Naive thymus-derived CD4-positive, alpha-beta T cell (primary cell): Measurements from ENCODE around the gene YEATS4. TPM values are rescaled to one million over a fixed set of nuclear protein-coding genes. Genes with fewer than 3 reads are reported as not detected.
A peak's percentile ranks its signal among the peaks of the same experiment; 100 is the strongest.

Source experiments
- ATAC-seq: fragments of 150-1000 bp; cut with Tn5 transposase; 2 replicates; pipeline ENCODE4 v1.10.0; 2021; ENCODE audit warnings: mild to moderate bottlenecking, moderate library complexity
- CTCF ChIA-PET: fragments of 350-600 bp; sonication (Branson Sonifier 250); formaldehyde crosslinking; loops from one replicate; lab custom pipeline; 2021; ENCODE audit warnings: antibody characterized with exemption; lab: Charles Lee
- POLR2A ChIA-PET: fragments of 350-600 bp; sonication (Branson Sonifier 250); formaldehyde crosslinking; loops from one replicate; lab custom pipeline; 2021; ENCODE audit warnings: antibody characterized with exemption, inconsistent platforms; lab: Charles Lee
- DNase-seq, 9 donors: peaks; one replicate each; pipeline versions ENCODE4 v3.0.0 to v3.0.0-alpha.2; 2020 to 2022; ENCODE audit warnings: mixed read lengths in 1 of 9
- H3K27ac ChIP-seq: one replicate; pipeline ENCODE4 v1.7.0; 2013; ENCODE audit warnings: mild to moderate bottlenecking, low read depth, low read length, moderate library complexity
- H3K27me3 ChIP-seq, 2 donors: one replicate each; pipeline ENCODE4 v1.7.0; 2013; ENCODE audit warnings: low read length in 2 of 2, mild to moderate bottlenecking in 2 of 2, moderate library complexity in 2 of 2; ENCODE audit not compliant: control insufficient read depth in 2 of 2, insufficient read depth in 2 of 2
- H3K36me3 ChIP-seq, 3 experiments: 1 replicate in 2 of 3; 2 replicates in 1 of 3; pipeline ENCODE4 v1.7.0; 2013; ENCODE audit warnings: low read length in 3 of 3, mild to moderate bottlenecking in 3 of 3, moderate library complexity in 1 of 3; ENCODE audit not compliant: insufficient read depth in 3 of 3, control insufficient read depth in 2 of 3
- H3K4me1 ChIP-seq, 2 donors: one replicate each; pipeline ENCODE4 v1.7.0; 2013; ENCODE audit warnings: low read length in 2 of 2, mild to moderate bottlenecking in 2 of 2, moderate library complexity in 1 of 2; ENCODE audit not compliant: control insufficient read depth in 2 of 2, insufficient read depth in 2 of 2
- H3K4me3 ChIP-seq: 2 replicates; pipeline ENCODE4 v1.7.0; 2013; ENCODE audit warnings: mild to moderate bottlenecking, low read length
- H3K9me3 ChIP-seq, 3 experiments: 1 replicate in 2 of 3; 2 replicates in 1 of 3; pipeline ENCODE4 v1.7.0; 2013; ENCODE audit warnings: low read length in 3 of 3; ENCODE audit not compliant: control insufficient read depth in 2 of 3
- H3K27ac Mint-ChIP-seq, 9 donors: one replicate each; pipeline ENCODE4 v1.8.0; 2020 to 2022; ENCODE audit warnings: mixed read lengths in 9 of 9, mild to moderate bottlenecking in 8 of 9, moderate library complexity in 5 of 9, inconsistent platforms in 2 of 9
- H3K27me3 Mint-ChIP-seq, 5 donors: one replicate each; pipeline ENCODE4 v1.8.0; 2021 to 2022; ENCODE audit warnings: mixed read lengths in 5 of 5, mild to moderate bottlenecking in 1 of 5
- H3K36me3 Mint-ChIP-seq, 5 donors: one replicate each; pipeline ENCODE4 v1.8.0; 2020 to 2022; ENCODE audit warnings: mixed read lengths in 5 of 5, mild to moderate bottlenecking in 3 of 5, inconsistent platforms in 1 of 5
- H3K4me1 Mint-ChIP-seq, 7 donors: one replicate each; pipeline ENCODE4 v1.8.0; 2020 to 2022; ENCODE audit warnings: mixed read lengths in 7 of 7, mild to moderate bottlenecking in 3 of 7, inconsistent platforms in 1 of 7
- H3K4me3 Mint-ChIP-seq, 10 donors: one replicate each; pipeline ENCODE4 v1.8.0; 2020 to 2022; ENCODE audit warnings: mild to moderate bottlenecking in 10 of 10, mixed read lengths in 10 of 10, moderate library complexity in 6 of 10, inconsistent platforms in 2 of 10
- H3K9me3 Mint-ChIP-seq, 11 donors: one replicate each; pipeline ENCODE4 v1.8.0; 2020 to 2022; ENCODE audit warnings: mixed read lengths in 11 of 11, mild to moderate bottlenecking in 4 of 11, inconsistent platforms in 1 of 11, moderate library complexity in 1 of 11
- intact Hi-C, 2 donors: fragments of 100-400 bp; cut with micrococcal nuclease; formaldehyde crosslinking; loops; one replicate each; pipeline ENCODE4 v1.15.1; 2023
- polyA plus RNA-seq, 2 donors: library from polyadenylated mRNA; unstranded; fragments of 300-500 nt; fragmentation: Illumina TruSeq; gene quantifications; one replicate each; pipeline ENCODE4 v1.2.3, GENCODE V29; 2021
- total RNA-seq, 6 experiments: library from RNA in 5 of 6; stranded (reverse) in 5 of 6; gene quantifications; 1 replicate in 5 of 6; 2 replicates in 1 of 6; pipeline ENCODE4 v1.2.3 and lab custom pipeline; 2021 to 2026

Gene YEATS4
- total and polyA plus RNA-seq, 7 experiments from 2014 or later, result 16.5 to 61.0 (median 29.0) TPM

DNA sequence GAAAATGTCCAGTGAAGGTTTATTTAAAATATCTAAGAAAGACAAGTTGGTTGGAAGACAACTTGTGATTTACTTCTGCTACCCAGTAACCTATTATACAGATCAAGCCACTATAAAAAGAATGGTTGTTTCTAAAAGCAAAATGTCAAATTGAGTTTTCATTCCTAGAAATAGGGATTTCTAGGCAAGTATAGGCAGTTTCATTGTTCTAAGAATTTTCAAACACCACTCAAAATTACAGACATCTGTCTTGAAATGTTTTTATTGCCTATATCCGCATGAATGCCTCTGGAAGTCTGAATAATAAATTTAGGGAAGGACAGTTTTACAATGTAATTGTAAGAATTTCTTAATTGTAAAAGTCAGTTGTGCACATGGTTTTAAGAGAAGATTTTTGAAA lies 8.6 kb downstream of the YEATS4 start:
- H3K27ac Mint-ChIP-seq, result peak overlapping the region in 1 of 9 donors; percentile 69
- H3K4me1 ChIP-seq, result no peaks in the 10 kb centered on the region
- peaks cover 2 to 31% (median 15%) of the 10 kb centered on the region in 7 donors for H3K4me1 Mint-ChIP-seq
- H3K9me3 Mint-ChIP-seq, result peaks cover 0 to 6% (median 0%) of the 10 kb centered on the region in 11 donors
- no peak overlapping the region for H3K4me3 Mint-ChIP-seq
- no peaks in the 10 kb centered on the region for H3K9me3 ChIP-seq
- ChIA-PET CTCF (no interaction called here), POLR2A (interaction anchor here (0.9 to 1.1 kb wide), 2 partner anchors 15 to 37 kb away, joined by 3 read pairs; no protein-coding TSS in a partner anchor)
- DNase-seq (no peak), ATAC-seq (no peak)
- H3K27me3 ChIP-seq, result no peaks in the 10 kb centered on the region
- peaks cover 0 to 37% (median 0%) of the 10 kb centered on the region in 3 experiments for H3K36me3 ChIP-seq
- H3K36me3 Mint-ChIP-seq, result peaks cover 19 to 55% (median 24%) of the 10 kb centered on the region in 5 donors
- H3K27me3 Mint-ChIP-seq, result no peaks in the 10 kb centered on the region
- intact Hi-C loops, result no loop called here
- no peak overlapping the region for H3K4me3 ChIP-seq
- H3K27ac ChIP-seq, result no peak overlapping the region

DNA sequence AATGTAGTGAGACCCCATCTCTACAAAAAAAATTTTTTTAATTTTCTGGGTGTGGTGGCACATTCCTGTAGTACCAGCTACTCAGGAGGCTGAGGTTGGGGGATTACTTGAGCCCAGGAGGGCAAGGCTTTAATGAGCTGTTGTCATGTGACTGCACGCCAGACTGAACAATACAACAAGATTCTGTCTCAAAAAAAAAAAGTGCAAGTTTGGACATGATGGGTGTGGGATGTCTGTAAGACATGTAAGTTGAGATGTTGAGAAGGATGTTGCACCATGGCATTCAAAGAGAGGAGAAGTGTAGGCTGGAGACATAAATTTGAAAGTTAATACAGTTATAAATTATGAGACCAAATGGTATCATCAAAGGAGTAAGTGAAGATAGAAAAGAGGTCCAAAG lies 23.5 kb downstream of the YEATS4 start:
- Mint-ChIP-seq H3K36me3 (peaks cover 14 to 67% (median 33%) of the 10 kb centered on the region in 5 donors), H3K27ac (peak overlapping the region in 2 of 9 donors; percentile 8 to 68)

DNA sequence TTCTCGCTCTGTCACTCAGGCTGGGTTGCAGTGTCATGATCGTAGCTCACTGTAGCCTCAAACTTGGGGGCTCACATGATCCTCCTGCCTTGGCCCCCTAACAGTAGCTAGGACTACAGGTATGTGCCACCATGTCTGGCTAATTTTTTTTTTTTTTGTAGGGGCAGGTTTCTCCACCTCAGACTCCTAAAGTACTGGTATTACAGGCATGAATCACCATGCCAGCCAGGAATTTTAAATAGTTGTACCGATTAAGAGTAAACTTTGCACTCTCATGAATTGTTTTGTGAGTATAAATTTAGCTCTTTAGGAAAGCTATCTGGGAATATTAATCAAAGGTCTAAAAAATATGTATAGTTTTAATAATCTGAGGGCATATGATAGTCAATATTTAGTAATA lies 25.5 kb downstream of the YEATS4 start:
- Histone ChIP-seq H3K9me3 (no peaks in the 10 kb centered on the region), H3K4me3 (no peak overlapping the region), H3K36me3 (peaks cover 0 to 14% (median 0%) of the 10 kb centered on the region in 3 experiments), H3K27ac (no peak overlapping the region), H3K27me3 (no peaks in the 10 kb centered on the region), H3K4me1 (no peaks in the 10 kb centered on the region)
- DNase-seq (no peak), ATAC-seq (no peak)
- POLR2A ChIA-PET, result no interaction called here
- Mint-ChIP-seq H3K27me3 (no peaks in the 10 kb centered on the region), H3K36me3 (peaks cover 8 to 58% (median 24%) of the 10 kb centered on the region in 5 donors), H3K4me1 (peaks cover 0 to 12% (median 8%) of the 10 kb centered on the region in 7 donors), H3K4me3 (no peak overlapping the region), H3K9me3 (no peaks in the 10 kb centered on the region), H3K27ac (no peak overlapping the region)
- intact Hi-C loops, result no loop called here
- CTCF ChIA-PET, result no interaction called here

More for the DNA sequence above, 23.5 kb downstream of the YEATS4 start:
- H3K4me1 ChIP-seq, result no peaks in the 10 kb centered on the region
- peaks cover 0 to 17% (median 8%) of the 10 kb centered on the region in 7 donors for H3K4me1 Mint-ChIP-seq
- peaks cover 0 to 23% (median 10%) of the 10 kb centered on the region in 3 experiments for H3K36me3 ChIP-seq
- no peak overlapping the region for H3K27ac ChIP-seq
- peaks cover 0 to 4% (median 0%) of the 10 kb centered on the region in 11 donors for H3K9me3 Mint-ChIP-seq
- ChIA-PET POLR2A (interaction anchor here (1.1 kb wide), 1 partner anchor 15 kb away, joined by 3 read pairs; no protein-coding TSS in a partner anchor), CTCF (no interaction called here)
- no peaks in the 10 kb centered on the region for H3K9me3 ChIP-seq
- no peaks in the 10 kb centered on the region for H3K27me3 Mint-ChIP-seq
- ATAC-seq (no peak), DNase-seq (no peak)
- H3K4me3 Mint-ChIP-seq, result no peak overlapping the region
- H3K27me3 ChIP-seq, result no peaks in the 10 kb centered on the region
- intact Hi-C loops, result no loop called here
- H3K4me3 ChIP-seq, result no peak overlapping the region

DNA sequence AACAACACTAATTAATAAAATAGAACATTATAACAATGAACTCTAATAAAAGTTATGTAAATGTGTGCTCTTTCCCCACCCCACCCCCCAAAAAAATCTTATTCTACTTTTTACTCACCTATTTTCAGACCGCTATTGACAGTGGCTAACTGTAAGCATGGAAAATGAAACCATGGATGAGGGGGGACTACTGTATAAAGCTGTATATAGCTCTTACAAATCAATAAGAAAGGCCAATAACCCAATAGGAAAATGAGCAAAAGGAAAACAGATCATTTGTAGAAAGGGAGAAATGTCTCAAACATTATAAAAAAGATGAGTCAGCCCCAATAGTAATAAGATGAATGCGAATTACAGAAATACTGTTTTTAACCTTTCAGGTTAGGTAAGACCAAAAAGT lies 27.4 kb downstream of the YEATS4 start:
- Histone ChIP-seq H3K27ac (no peak overlapping the region), H3K4me1 (no peaks in the 10 kb centered on the region), H3K4me3 (no peak overlapping the region), H3K36me3 (peaks cover 0 to 21% (median 0%) of the 10 kb centered on the region in 3 experiments), H3K27me3 (no peaks in the 10 kb centered on the region), H3K9me3 (no peaks in the 10 kb centered on the region)
- ChIA-PET CTCF (no interaction called here), POLR2A (interaction anchor here (0.6 kb wide), 1 partner anchor 95 kb away, joined by 3 read pairs; no protein-coding TSS in a partner anchor)
- H3K27ac Mint-ChIP-seq, result peak overlapping the region in 1 of 9 donors; percentile 19
- H3K27me3 Mint-ChIP-seq, result no peaks in the 10 kb centered on the region
- no peak overlapping the region for H3K4me3 Mint-ChIP-seq
- DNase-seq, result no peak
- intact Hi-C loops, result no loop called here
- ATAC-seq, result no peak
- H3K9me3 Mint-ChIP-seq, result no peaks in the 10 kb centered on the region
- peaks cover 0 to 12% (median 8%) of the 10 kb centered on the region in 7 donors for H3K4me1 Mint-ChIP-seq
- peaks cover 8 to 52% (median 30%) of the 10 kb centered on the region in 5 donors for H3K36me3 Mint-ChIP-seq

DNA sequence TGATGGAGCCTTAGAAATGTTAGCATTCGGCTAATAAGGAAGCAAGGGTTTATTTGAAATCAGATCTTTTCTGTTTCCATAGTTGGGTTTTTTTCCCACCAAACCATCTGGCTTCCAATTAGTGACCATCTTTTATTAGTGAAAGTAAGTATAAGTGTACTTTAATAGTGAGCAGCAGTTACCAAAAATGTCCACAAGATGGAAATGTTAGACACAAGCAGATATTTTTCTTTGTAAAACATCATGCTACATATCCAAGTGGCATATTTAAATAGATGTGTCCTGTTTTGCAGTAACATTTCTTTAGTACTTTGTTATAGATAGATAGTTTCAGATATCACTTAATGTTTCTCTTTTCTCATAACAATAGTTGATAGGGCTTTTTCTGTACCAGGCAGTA lies 28.8 kb downstream of the YEATS4 start:
- peaks cover 3 to 43% (median 23%) of the 10 kb centered on the region in 5 donors for H3K36me3 Mint-ChIP-seq
- peaks cover 0 to 22% (median 0%) of the 10 kb centered on the region in 3 experiments for H3K36me3 ChIP-seq
- no peaks in the 10 kb centered on the region for H3K9me3 Mint-ChIP-seq
- no peak overlapping the region for H3K4me3 Mint-ChIP-seq
- peak in 4 of 9 donors; percentile 0 to 7 (median 2) for DNase-seq
- H3K4me1 Mint-ChIP-seq, result peaks cover 0 to 8% (median 4%) of the 10 kb centered on the region in 7 donors
- intact Hi-C loops, result loop anchor here (1.0 kb wide), 1 partner anchor 182 kb away; no protein-coding TSS in a partner anchor
- no peak for ATAC-seq
- no peak overlapping the region for H3K27ac ChIP-seq
- H3K9me3 ChIP-seq, result no peaks in the 10 kb centered on the region
- H3K27ac Mint-ChIP-seq, result no peak overlapping the region
- ChIA-PET POLR2A (no interaction called here), CTCF (no interaction called here)
- H3K27me3 ChIP-seq, result no peaks in the 10 kb centered on the region
- H3K4me1 ChIP-seq, result no peaks in the 10 kb centered on the region
- H3K27me3 Mint-ChIP-seq, result no peaks in the 10 kb centered on the region
- no peak overlapping the region for H3K4me3 ChIP-seq

DNA sequence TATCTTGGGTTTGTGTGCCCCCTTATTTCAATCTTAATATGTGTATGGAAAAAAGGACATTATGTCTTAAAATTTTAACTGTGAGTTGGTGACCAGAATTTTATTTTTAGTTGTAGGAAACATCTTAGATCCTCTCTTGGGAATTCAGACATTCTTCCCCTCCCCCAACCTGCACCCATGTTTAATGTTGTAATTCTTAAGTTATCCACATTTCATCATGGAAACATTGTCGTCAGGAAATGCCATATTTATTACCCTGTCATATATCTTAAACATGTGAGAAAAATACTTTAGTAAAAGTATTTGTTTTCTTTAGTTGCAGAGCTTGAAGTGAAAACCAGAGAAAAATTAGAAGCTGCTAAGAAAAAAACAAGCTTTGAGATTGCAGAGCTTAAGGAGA lies 30.3 kb downstream of the YEATS4 start:
- no peak overlapping the region for H3K27ac ChIP-seq
- H3K9me3 Mint-ChIP-seq, result no peaks in the 10 kb centered on the region
- ATAC-seq (no peak), DNase-seq (no peak)
- H3K9me3 ChIP-seq, result no peaks in the 10 kb centered on the region
- no peaks in the 10 kb centered on the region for H3K27me3 ChIP-seq
- intact Hi-C loops, result no loop called here
- H3K4me3 Mint-ChIP-seq, result no peak overlapping the region
- H3K4me1 Mint-ChIP-seq, result peaks cover 0 to 5% (median 0%) of the 10 kb centered on the region in 7 donors
- peaks cover 0 to 22% (median 0%) of the 10 kb centered on the region in 3 experiments for H3K36me3 ChIP-seq
- POLR2A ChIA-PET, result no interaction called here
- H3K36me3 Mint-ChIP-seq, result peaks cover 3 to 45% (median 21%) of the 10 kb centered on the region in 5 donors
- CTCF ChIA-PET, result interaction anchor here (1.6 kb wide), 1 partner anchor 99 kb away, joined by 3 read pairs; no protein-coding TSS in a partner anchor
- no peaks in the 10 kb centered on the region for H3K27me3 Mint-ChIP-seq
- H3K4me1 ChIP-seq, result no peaks in the 10 kb centered on the region
- H3K4me3 ChIP-seq, result no peak overlapping the region
- H3K27ac Mint-ChIP-seq, result no peak overlapping the region
